CD14-positive monocyte (primary cell): ENCODE measurements around the gene STK39. TPM values are rescaled to one million over a fixed set of nuclear protein-coding genes. Genes with fewer than 3 reads are reported as not detected.

ENCODE experiments used
- DNase-seq, 3 donors: peaks; one replicate each; pipeline ENCODE4 v3.0.0-alpha.2; 2011 to 2022
- H2AFZ ChIP-seq: 2 replicates; pipeline ENCODE4 v1.6.0; 2012; ENCODE audit warnings: mild to moderate bottlenecking, low read depth, low read length, inconsistent platforms; ENCODE audit not compliant: insufficient read depth, poor library complexity, severe bottlenecking
- H3K27ac ChIP-seq, 2 donors: 1 replicate in 1 of 2; 2 replicates in 1 of 2; pipeline ENCODE4 v1.5.1; 2012 to 2013; ENCODE audit warnings: low read length in 2 of 2, control low read depth in 1 of 2, inconsistent platforms in 1 of 2, low read depth in 1 of 2, mild to moderate bottlenecking in 1 of 2
- H3K27me3 ChIP-seq, 2 donors: one replicate each; pipeline versions ENCODE4 v1.6.0 to v1.6.1; 2011 to 2013; ENCODE audit warnings: low read length in 2 of 2; ENCODE audit not compliant: control insufficient read depth in 2 of 2, insufficient read depth in 2 of 2
- H3K36me3 ChIP-seq, 2 donors: replicated peaks in 1 of 2; 1 replicate in 1 of 2; 2 replicates in 1 of 2; pipeline versions ENCODE4 v1.5.1 to v1.6.1; 2012 to 2013; ENCODE audit warnings: low read length in 2 of 2, control low read depth in 1 of 2, inconsistent platforms in 1 of 2, mild to moderate bottlenecking in 1 of 2; ENCODE audit not compliant: insufficient read depth in 2 of 2, control insufficient read depth in 1 of 2
- H3K4me1 ChIP-seq, 2 donors: 1 replicate in 1 of 2; 2 replicates in 1 of 2; pipeline versions ENCODE4 v1.5.1 to v1.6.1; 2012 to 2013; ENCODE audit warnings: low read length in 2 of 2, control low read depth in 1 of 2, inconsistent platforms in 1 of 2, mild to moderate bottlenecking in 1 of 2, moderate library complexity in 1 of 2; ENCODE audit not compliant: insufficient read depth in 2 of 2, control insufficient read depth in 1 of 2
- H3K4me2 ChIP-seq: replicated peaks from 2 replicates; pipeline ENCODE3; 2012; ENCODE audit warnings: low read length, moderate library complexity, mild to moderate bottlenecking; ENCODE audit not compliant: poor library complexity, severe bottlenecking; ENCODE audit errors: extremely low read depth
- H3K4me3 ChIP-seq, 3 experiments: fragments of 200-600 bp in 1 of 3; sonication (generic) in 1 of 3; replicated peaks in 1 of 3; 1 replicate in 2 of 3; 2 replicates in 1 of 3; pipeline ENCODE4 v1.5.1; 2011 to 2013; ENCODE audit warnings: low read length in 3 of 3, mild to moderate bottlenecking in 3 of 3, control low read depth in 2 of 3, low read depth in 2 of 3, inconsistent platforms in 1 of 3, moderate library complexity in 1 of 3
- H3K79me2 ChIP-seq: 2 replicates; pipeline ENCODE4 v1.6.0; 2012; ENCODE audit warnings: mild to moderate bottlenecking, control low read depth, inconsistent platforms, low read length, moderate library complexity; ENCODE audit not compliant: insufficient read depth
- H3K9ac ChIP-seq: 2 replicates; pipeline ENCODE4 v1.6.0; 2017; ENCODE audit warnings: low read length, mild to moderate bottlenecking; ENCODE audit not compliant: insufficient read depth, poor library complexity, severe bottlenecking
- H3K9me3 ChIP-seq, 2 donors: replicated peaks in 1 of 2; 1 replicate in 1 of 2; 2 replicates in 1 of 2; pipeline versions ENCODE4 v1.5.1 to v1.6.1; 2012 to 2013; ENCODE audit warnings: low read length in 2 of 2, control low read depth in 1 of 2; ENCODE audit not compliant: control insufficient read depth in 1 of 2, insufficient read depth in 1 of 2
- H4K20me1 ChIP-seq: 2 replicates; pipeline ENCODE4 v1.6.0; 2012; ENCODE audit warnings: mild to moderate bottlenecking, low read length, control low read depth, moderate library complexity; ENCODE audit not compliant: insufficient read depth
- H3K27ac Mint-ChIP-seq, 7 donors: one replicate each; pipeline ENCODE4 v1.8.0; 2020; ENCODE audit warnings: mild to moderate bottlenecking in 7 of 7, mixed read lengths in 7 of 7, moderate library complexity in 6 of 7, inconsistent platforms in 2 of 7
- H3K27me3 Mint-ChIP-seq, 3 donors: one replicate each; pipeline ENCODE4 v1.8.0; 2021 to 2022; ENCODE audit warnings: low read depth in 3 of 3, mild to moderate bottlenecking in 3 of 3, mixed read lengths in 3 of 3, moderate library complexity in 3 of 3, inconsistent platforms in 1 of 3
- H3K36me3 Mint-ChIP-seq, 2 donors: one replicate each; pipeline ENCODE4 v1.8.0; 2020; ENCODE audit warnings: mixed read lengths in 2 of 2, inconsistent platforms in 1 of 2, mild to moderate bottlenecking in 1 of 2
- H3K4me1 Mint-ChIP-seq: one replicate; pipeline ENCODE4 v1.8.0; 2020; ENCODE audit warnings: mild to moderate bottlenecking, mixed read lengths
- H3K4me3 Mint-ChIP-seq, 2 donors: one replicate each; pipeline ENCODE4 v1.8.0; 2020; ENCODE audit warnings: mild to moderate bottlenecking in 2 of 2, mixed read lengths in 2 of 2, moderate library complexity in 1 of 2
- H3K9me3 Mint-ChIP-seq, 7 donors: one replicate each; pipeline ENCODE4 v1.8.0; 2020 to 2022; ENCODE audit warnings: mixed read lengths in 7 of 7, mild to moderate bottlenecking in 6 of 7, moderate library complexity in 6 of 7, inconsistent platforms in 2 of 7
- CTCF ChIP-seq: fragments of 200-600 bp; IDR thresholded peaks from one replicate; pipeline ENCODE4 v1.8.0; 2022; ENCODE audit warnings: antibody characterized with exemption, mild to moderate bottlenecking
- WGBS: methylation state at CpG from one replicate; pipeline ENCODE4 v1.1.5; 2013; ENCODE audit warnings: missing lambda C conversion rate; ENCODE audit not compliant: insufficient coverage; 5-methylcytosine and 5-hydroxymethylcytosine counted together
- intact Hi-C, 2 donors: fragments of 100-400 bp; cut with micrococcal nuclease; formaldehyde crosslinking; loops; one replicate each; pipeline versions ENCODE4 v1.15.0 to v1.15.1; 2023
- polyA plus RNA-seq, 3 donors: library from polyadenylated mRNA; depleted of rRNA in 1 of 3; unstranded in 2 of 3; stranded (reverse) in 1 of 3; fragments of 300-500 nt in 2 of 3; fragments of >200 nt in 1 of 3; fragmentation: Illumina TruSeq in 2 of 3; gene quantifications; 1 replicate in 2 of 3; 2 replicates in 1 of 3; pipeline ENCODE4 v1.2.3, GENCODE V29; 2012 to 2021

The STK39 gene
- polyA plus RNA-seq, 3 donors = 1.2 to 2.7 (median 2.6) TPM

- Histone ChIP-seq H3K9me3 (no peaks in the 10 kb centered on the region), H3K36me3 (peaks cover 13 to 14% of the 10 kb centered on the region in 2 donors), H4K20me1 (no peaks in the 10 kb centered on the region), H3K79me2 (no peaks in the 10 kb centered on the region), H3K4me1 (no peaks in the 10 kb centered on the region), H3K4me3 (no peak overlapping the region), H3K9ac (no peak overlapping the region), H2AFZ (no peak overlapping the region), H3K27ac (no peak overlapping the region), H3K27me3 (no peaks in the 10 kb centered on the region), H3K4me2 (no peak overlapping the region)
- Mint-ChIP-seq H3K27me3 (peaks cover 0 to 2% (median 0%) of the 10 kb centered on the region in 3 donors), H3K27ac (no peak overlapping the region), H3K9me3 (peaks cover 0 to 4% (median 2%) of the 10 kb centered on the region in 7 donors), H3K4me3 (no peak overlapping the region), H3K4me1 (no peaks in the 10 kb centered on the region), H3K36me3 (peaks cover 8 to 17% of the 10 kb centered on the region in 2 donors)
- no peak for TF ChIP-seq CTCF
- intact Hi-C loops = no loop called here
- no peak for DNase-seq
- WGBS = no CpG with 5 or more reads among the region's 2 CpGs
Observed at GRCh38 chr2:167950571-167950970, 296.8 kb downstream of the STK39 start.

GRCh38 chr2:167946441-167946841 lies 301.0 kb downstream of the STK39 start:
- TF ChIP-seq CTCF = no peak
- no peak overlapping the region for H3K9ac ChIP-seq
- H4K20me1 ChIP-seq = no peaks in the 10 kb centered on the region
- no peaks in the 10 kb centered on the region for H3K79me2 ChIP-seq
- Mint-ChIP-seq H3K4me1 (no peaks in the 10 kb centered on the region), H3K9me3 (peaks cover 0 to 7% (median 0%) of the 10 kb centered on the region in 7 donors), H3K27ac (no peak overlapping the region), H3K36me3 (peaks cover 0 to 2% of the 10 kb centered on the region in 2 donors), H3K27me3 (peaks cover 0 to 7% (median 4%) of the 10 kb centered on the region in 3 donors), H3K4me3 (no peak overlapping the region)
- H3K27me3 ChIP-seq = no peaks in the 10 kb centered on the region
- no peak for DNase-seq
- WGBS = 100% methylated on average over 1 of the region's 3 CpGs
- no peak overlapping the region for H2AFZ ChIP-seq
- H3K36me3 ChIP-seq = no peaks in the 10 kb centered on the region
- no peak overlapping the region for H3K4me2 ChIP-seq
- intact Hi-C loops = no loop called here
- no peak overlapping the region for H3K4me3 ChIP-seq
- no peaks in the 10 kb centered on the region for H3K9me3 ChIP-seq
- H3K4me1 ChIP-seq = no peaks in the 10 kb centered on the region
- no peak overlapping the region for H3K27ac ChIP-seq
